GM08714 (cell line): ENCODE results near the gene COG3.

Experiments
- H3K4me3 ChIP-seq: fragments of 200-500 bp; sonication (Bioruptor generic); 2 replicates; pipeline ENCODE4 v1.5.1; 2014; ENCODE audit warnings: mild to moderate bottlenecking, low read length, inconsistent platforms
- ZNF274 ChIP-seq: IDR thresholded peaks from 2 replicates; pipeline ENCODE4 v1.6.1; 2012; ENCODE audit warnings: mild to moderate bottlenecking, low read depth, low read length

COG3 gene

DNA sequence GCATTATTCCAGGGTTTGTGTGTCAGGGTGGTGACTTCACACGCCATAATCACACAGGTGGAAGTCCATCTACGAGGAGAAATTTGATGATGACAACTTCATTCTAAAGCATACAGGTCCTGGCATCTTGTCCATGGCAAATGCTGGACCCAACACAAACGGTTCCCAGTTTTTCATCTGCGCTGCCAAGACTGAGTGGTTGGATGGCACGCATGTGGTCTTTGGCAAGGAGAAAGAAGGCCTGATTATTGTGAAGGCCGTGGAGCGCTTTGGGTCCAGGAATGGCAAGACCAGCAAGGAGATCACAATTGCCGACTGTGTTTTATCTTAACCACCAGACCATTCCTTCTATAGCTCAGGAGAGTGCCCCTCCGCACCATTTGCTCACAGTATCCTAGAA is 28.4 kb upstream of the COG3 start:
- TF ChIP-seq ZNF274, result no peak
- no peak overlapping the region for H3K4me3 ChIP-seq

DNA sequence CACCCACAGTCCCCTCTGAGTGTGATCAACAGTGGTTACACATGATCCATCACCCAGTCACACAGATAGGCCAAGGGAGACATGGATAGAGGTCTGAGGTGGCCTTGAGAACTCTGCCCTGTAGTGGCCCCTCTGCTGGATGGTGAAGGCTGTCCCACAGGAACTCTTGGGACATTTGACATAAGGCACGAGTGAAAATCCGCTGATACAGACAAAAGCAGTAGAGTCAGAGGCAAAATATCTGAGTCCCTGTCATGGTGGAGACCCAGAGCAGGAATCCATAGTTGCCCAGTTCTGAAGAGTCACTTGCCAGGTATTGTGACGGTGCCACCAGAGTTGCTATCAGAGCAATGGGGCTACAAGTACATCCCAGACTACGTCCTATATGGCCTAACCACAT is 27.8 kb upstream of the COG3 start:
- TF ChIP-seq ZNF274, result no peak
- no peak overlapping the region for H3K4me3 ChIP-seq

DNA sequence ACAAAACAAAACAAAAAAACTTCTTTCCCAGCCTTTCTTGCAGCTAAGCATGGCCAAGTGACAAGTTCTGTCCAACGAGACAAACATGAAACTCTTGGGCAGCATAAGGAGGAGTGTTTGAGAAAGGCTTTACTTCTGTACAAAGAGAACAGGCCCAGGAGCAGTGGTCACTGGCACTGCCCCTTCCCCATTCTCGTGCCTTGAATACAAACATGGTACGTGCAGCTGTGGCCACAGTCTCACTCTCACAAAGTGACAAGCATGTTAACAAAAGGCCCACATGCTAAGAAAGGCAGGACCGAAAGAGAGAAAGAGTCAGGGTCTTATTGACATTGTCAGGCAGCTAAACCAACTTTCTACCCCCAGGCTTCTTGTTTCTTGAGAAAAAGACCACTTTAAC is 26.8 kb upstream of the COG3 start:
- no peak for TF ChIP-seq ZNF274
- H3K4me3 ChIP-seq, result no peak overlapping the region

DNA sequence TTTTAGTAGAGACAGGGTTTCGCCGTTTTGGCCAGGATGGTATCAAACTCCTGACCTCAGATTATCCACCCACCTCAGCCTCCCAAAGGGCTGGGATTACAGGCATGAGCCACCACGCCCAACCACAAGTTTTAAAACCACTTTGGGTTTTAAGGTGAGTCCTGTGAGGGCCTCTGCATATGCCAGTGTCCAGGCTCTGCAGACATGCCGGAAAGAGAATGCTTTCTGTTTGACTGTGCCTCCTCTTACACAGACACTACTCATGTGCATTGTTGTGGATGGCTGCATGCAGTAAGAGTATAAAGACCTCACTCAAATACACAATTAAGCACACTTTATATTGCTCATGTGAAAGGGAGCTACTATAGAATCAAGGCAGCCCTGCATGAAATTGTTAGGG is 25.7 kb upstream of the COG3 start:
- no peak overlapping the region for H3K4me3 ChIP-seq
- TF ChIP-seq ZNF274, result no peak

DNA sequence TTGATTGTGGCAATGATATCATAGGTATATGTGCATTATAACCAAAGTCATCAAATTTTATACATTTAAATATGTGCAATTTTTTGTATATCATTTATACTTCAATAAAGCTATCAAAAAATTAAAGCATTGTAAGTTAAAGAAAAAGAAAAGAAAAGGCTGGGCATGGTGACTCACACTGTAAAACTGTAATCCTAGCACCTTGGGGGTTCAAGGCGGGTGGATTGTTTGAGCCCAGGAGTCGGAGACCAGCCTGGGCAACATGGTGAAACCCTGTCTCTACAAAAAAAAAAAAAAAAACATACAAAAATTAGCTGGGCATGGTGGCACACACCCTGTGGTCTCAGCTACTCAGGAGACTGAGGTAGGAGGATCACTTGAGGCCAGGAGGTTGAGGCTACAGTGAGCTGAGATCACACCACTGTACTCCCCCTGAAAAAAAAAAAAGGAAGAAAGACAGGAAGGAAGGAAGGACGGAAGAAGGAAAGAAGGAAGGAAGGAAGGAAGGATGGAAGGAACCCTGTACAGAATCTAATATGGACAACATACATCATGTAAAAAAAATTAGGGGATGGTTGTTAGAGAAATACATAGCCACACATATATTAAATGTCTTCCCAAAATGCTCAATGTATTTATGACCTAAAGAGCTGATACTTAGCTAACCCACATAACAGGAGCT is 24.8 kb upstream of the COG3 start:
- no peak for TF ChIP-seq ZNF274
- no peak overlapping the region for H3K4me3 ChIP-seq

DNA sequence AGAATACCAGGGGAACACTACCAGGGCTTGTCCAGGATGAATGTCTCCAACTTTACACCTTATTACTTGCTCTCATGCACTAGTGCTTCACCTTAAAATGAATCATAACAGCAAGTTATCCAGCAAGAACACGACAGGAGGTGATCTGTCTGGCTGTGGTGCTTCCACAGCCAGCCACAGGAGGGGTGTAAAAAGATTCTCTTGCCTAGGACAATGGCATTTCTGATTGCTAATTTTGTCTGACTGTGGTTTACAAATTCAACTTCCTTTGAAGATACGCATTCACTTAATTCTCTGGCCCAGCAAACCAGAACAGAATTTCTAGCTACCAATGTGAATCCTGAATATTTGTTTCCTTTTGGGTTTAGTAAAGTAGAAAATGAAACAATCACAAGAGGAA is 23.1 kb upstream of the COG3 start:
- no peak for TF ChIP-seq ZNF274
- peak overlapping the region; percentile 12; the same call in 1 of the 2 replicates for H3K4me3 ChIP-seq

DNA sequence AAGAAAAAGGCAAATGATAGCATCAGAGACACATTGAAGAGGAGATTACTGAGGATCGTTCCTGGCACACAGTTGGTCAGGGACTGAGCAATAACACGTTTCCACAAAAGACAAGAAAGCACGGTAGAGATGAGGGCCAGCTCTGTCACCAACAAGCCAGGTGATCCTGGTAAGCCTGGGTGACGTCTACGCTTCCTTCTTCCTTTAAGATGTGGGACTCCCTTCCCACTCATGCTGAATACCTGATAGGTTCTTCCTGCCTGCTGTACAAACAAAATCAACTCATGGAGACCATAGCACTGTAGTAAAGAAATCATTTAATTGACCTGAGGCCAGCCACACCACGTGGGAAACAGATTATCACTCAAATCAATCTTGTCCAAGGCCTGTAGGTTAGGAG is 19.7 kb upstream of the COG3 start:
- no peak for TF ChIP-seq ZNF274
- H3K4me3 ChIP-seq, result no peak overlapping the region

DNA sequence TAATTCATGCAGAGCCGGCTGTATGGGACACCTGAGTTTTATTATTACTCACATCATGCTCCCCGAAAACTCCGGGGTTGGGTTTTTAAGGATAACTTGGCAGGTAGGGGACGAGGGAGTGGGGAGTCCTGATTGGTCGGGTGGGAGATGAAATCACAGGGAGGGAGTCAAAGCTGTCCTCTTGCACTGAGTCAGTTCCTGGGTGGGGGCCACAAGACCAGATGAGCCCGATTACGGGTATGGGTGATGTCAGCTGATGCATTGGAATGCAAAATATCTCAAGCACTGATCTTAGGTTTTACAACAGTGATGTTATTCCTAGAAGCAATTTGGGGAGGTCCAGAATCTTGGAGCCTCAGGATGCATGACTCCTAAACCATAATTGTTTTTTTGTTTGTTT is 18.6 kb upstream of the COG3 start:
- no peak for TF ChIP-seq ZNF274
- no peak overlapping the region for H3K4me3 ChIP-seq

DNA sequence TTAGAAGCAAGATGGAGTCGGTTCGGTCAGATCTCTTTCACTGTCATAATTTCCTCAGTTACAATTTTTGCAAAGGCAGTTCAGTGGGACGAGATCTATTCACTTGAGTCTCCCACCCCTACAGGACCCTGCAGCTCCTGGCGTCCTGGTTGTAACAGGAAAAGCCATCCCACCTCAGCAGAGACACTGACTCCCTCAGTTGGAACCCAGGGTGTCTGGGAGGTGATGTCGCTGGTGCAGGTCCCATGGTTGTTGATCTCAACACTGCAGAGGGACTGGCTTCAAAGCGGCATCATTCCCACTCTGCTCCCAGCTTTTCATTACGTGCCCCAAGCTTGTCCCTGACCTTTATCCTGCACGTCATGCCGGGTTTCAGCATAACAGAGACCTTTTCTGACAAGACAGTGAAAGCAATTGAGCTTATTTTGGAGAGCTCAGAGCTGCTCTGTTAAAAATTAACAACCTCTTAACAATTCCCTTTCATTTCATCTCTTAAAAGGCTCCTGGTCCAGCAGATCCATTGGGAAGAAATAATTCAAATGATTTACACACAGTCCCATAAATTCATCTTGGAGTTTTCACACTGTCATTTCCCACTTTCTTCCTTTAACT is 17.6 kb upstream of the COG3 start:
- TF ChIP-seq ZNF274, result no peak
- H3K4me3 ChIP-seq, result no peak overlapping the region

DNA sequence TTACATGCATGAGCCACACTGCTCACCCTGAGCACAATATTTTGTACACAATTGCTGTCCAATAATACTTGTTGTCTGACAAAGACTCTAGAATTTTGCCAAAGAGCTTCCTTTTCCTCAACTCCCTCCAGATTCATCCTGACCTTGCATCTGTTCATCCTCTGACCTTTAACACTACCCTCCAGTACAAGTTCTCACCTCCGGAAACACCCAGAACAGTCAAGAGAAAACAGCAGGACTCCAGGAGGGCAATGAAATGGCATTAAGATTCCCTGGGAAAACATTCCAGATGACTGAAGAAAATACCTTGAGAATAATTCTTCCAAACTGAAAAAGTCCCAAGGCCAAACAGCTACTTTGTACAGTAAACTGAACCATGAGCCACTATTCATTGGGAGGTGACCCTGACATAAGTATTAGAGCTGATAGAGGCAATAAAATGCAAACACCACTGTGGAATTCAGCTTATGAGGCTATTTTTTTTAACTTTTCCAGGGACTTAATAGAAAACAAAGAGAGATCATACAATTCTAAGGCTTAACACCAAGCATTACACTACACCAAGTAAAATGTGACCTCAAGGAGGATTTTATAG is 15.7 kb upstream of the COG3 start:
- no peak overlapping the region for H3K4me3 ChIP-seq
- no peak for TF ChIP-seq ZNF274

DNA sequence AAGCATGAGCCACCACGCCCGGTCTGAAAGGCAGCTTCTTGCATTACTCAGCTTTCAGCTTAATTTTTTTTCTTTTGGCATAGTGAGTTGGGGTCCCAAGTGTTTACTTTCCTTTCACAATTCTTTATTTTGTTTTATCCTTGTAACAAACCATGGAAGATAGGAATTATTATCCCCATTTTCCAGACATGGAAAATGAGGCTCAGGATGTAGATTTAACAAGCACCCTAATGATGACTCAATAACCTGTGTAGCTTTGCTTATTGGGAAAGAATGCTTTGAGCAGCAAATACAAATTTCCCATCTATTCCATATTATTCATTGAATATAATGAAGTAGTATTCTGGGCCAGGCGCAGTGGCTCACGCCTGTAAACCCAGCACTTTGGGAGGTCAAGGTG is 13.5 kb upstream of the COG3 start:
- no peak overlapping the region for H3K4me3 ChIP-seq
- no peak for TF ChIP-seq ZNF274

DNA sequence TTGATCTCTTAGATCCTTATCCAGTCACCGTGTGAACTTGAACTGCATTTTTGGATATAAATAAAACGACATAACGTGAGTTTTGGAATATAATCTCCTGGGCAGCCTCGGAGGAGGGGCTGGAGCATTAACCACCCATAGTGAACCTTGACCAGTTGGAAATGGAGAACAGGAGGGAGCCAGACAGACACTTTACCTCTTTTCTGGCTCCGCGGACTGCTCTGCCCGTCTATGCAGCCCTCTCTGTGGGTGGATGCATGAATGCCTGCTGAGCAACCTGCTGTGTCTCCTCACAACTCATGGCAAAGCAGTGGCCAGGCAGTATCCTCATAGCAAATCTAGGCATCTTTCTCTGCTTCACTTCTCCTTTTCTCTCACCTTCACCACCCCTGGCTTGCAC is 10.5 kb upstream of the COG3 start:
- no peak for TF ChIP-seq ZNF274
- no peak overlapping the region for H3K4me3 ChIP-seq

DNA sequence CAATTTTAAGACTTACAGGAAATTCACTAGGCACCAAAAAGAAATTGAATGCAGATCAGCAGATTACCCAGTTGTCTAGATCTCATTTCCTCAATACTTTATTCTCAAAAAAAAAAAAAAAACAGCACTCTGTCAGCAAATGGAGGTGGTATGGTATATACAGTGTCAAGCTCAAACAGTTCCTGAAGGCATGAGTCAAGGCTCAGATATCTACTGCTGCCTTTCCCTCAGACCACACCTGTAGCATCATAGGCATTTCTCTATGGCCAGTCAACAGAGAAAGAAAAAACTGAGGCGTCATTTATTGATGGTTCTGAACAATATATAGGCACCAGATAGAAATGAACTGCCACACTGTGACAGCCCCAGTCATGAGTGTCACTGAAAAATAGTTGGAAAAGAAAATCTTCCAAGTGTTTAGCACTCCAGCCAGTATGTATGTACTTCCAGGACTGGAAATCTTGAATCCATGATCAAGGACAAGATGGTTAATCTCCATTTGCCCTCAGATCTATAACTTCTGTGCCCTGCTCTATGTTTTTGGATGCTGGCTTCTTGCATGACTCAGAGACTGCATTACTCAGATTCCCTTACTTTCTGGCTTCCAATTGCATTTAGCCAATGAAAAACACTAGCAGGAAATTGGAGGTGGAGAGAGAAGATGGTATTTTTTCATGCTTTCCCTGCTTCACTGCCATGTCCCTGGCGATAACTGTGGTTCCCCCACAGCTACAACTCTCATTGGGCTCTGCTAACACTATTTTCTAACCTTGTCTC is 8.4 kb upstream of the COG3 start:
- H3K4me3 ChIP-seq, result no peak overlapping the region
- no peak for TF ChIP-seq ZNF274

DNA sequence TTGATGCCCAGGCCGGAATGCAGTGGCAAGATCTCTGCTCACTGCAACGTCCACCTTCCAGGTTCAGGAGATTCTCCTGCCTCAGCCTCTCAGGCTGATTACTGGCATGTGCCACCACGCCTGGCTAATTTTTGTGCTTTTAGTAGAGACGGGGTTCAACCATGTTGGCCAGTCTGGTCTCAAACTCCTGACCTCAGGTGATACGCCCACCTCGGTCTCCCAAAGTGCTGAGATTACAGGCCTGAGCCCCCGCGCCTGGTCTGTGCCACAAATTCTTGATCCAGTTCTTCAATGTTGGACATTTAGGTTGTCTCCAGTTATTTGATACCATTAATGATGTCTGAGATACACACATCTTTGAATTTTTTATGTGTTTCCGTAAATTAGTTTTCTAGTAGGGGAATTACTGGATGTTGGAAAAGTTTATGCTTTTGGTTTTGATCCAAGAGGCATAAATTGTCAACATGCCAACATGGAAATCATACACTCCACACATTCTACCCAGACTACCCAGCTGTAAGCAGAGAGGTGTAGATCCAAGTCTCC is 525 bp upstream of the COG3 start:
- H3K4me3 ChIP-seq, result peak overlapping the region; percentile 69
- no peak for TF ChIP-seq ZNF274
